ENCODE data around the gene PLCG2.
A peak's percentile ranks its signal among the peaks of the same experiment; 100 is the strongest.
"Not testable (repeated sequence)": the region's sequence is repeated elsewhere in the genome, so short reads cannot be mapped to it uniquely, and the experiment has no call there.

The PLCG2 gene

DNA sequence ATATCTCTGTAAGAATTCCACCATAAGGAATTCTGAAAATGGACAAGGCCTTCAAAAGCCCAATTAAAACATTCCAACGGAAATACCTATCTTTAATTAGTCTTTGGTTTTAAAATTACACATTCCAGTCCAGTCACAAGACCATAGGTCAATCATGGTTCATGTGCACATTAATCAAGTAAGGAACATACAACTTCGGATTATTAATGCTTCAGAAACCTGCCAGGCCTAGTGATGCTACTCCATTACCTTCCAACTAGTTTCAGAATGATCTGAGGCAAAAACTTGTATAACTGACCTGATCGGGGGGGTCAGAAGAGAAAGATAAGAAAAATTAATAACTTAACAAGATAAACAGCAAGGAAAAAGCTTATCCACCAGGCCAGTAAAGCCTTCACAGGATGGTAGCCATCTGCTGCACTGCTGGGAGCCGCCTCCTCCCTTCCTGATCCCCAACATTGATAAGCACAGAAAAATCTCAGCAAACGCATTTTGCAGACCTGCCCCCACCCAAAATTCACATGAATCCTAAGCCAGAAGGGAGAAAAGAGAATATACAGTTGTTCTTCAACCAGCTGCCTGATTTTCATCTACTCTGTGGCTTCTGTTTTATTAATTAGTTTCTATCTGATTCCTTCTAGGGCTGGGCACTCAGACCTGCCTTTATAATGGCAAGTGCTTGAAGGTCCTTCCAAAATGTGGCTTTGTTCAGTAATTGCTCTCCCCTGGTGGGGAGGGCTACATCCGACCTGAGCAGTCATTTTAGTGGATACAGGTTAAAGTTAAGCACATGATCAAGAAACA lies 226.1 kb downstream of the PLCG2 start:
- 90% methylated on average over 2 of the region's 6 CpGs for WGBS (ENCODE audit: insufficient coverage)
- CTCF ChIA-PET = no interaction called here

DNA sequence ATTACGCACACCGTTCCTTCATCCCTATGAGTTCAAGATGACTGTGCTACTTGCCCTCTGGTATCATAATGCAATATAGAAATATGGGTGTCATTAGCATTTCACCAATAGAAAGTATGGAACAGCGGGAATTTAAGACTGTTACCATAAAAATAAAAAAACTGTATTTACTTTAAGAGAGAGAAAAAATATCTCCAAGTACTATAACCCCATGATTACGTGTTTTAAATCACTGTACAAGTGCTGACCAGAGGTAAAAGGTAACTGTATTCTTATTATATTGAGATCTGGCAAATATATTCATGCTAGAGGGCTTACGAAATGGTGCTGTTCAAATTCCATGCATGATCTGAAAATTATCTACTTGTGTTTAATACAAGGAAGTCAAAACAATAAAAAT lies 226.9 kb downstream of the PLCG2 start:
- DNase-seq = no peak
- H3K9me3 ChIP-seq (ENCODE audit: control extremely low read depth in 1 of 5, control insufficient read depth in 4 of 5, insufficient read depth in 2 of 5, low read depth in 1 of 5, low read length in 4 of 5) = peaks cover 0 to 12% (median 8%) of the 10 kb centered on the region in 5 experiments
- peaks cover 0 to 24% (median 2%) of the 10 kb centered on the region in 4 experiments for H3K36me3 ChIP-seq (ENCODE audit: control insufficient read depth in 4 of 4, insufficient read depth in 4 of 4, low read length in 3 of 4)
- H3K4me1 ChIP-seq (ENCODE audit: control extremely low read depth in 1 of 4, control insufficient read depth in 4 of 4, insufficient read depth in 4 of 4, low read length in 3 of 4) = peaks cover 0 to 7% (median 2%) of the 10 kb centered on the region in 4 experiments
- H3K4me3 ChIP-seq (ENCODE audit: control insufficient read depth in 1 of 7, extremely low read depth in 1 of 7, insufficient read depth in 4 of 7, low read depth in 2 of 7, low read length in 6 of 7) = no peak overlapping the region
- ChIA-PET POLR2A (no interaction called here), CTCF (no interaction called here)
- no CpG with 5 or more reads among the region's 5 CpGs for WGBS (ENCODE audit: insufficient coverage)
- no peaks in the 10 kb centered on the region for H3K27me3 ChIP-seq (replicated peaks in 2 of 5; ENCODE audit: control insufficient read depth in 4 of 5, insufficient read depth in 5 of 5, low read length in 4 of 5)
- no peak overlapping the region for H3K27ac ChIP-seq (ENCODE audit: insufficient read depth in 1 of 2, low read depth in 1 of 2, low read length in 2 of 2, poor library complexity in 1 of 2, severe bottlenecking in 2 of 2)

More for the DNA sequence above, 226.1 kb downstream of the PLCG2 start:
- DNase-seq = no peak
- Histone ChIP-seq H3K27me3 (replicated peaks in 2 of 5; ENCODE audit: control insufficient read depth in 4 of 5, insufficient read depth in 5 of 5, low read length in 4 of 5) (no peaks in the 10 kb centered on the region), H3K4me1 (ENCODE audit: control extremely low read depth in 1 of 4, control insufficient read depth in 4 of 4, insufficient read depth in 4 of 4, low read length in 3 of 4) (peaks cover 0 to under 1% (median 0%) of the 10 kb centered on the region in 4 experiments), H3K36me3 (ENCODE audit: control insufficient read depth in 4 of 4, insufficient read depth in 4 of 4, low read length in 3 of 4) (peaks cover 0 to 25% (median 2%) of the 10 kb centered on the region in 4 experiments), H3K4me3 (ENCODE audit: control insufficient read depth in 1 of 7, extremely low read depth in 1 of 7, insufficient read depth in 4 of 7, low read depth in 2 of 7, low read length in 6 of 7) (no peak overlapping the region), H3K27ac (ENCODE audit: insufficient read depth in 1 of 2, low read depth in 1 of 2, low read length in 2 of 2, poor library complexity in 1 of 2, severe bottlenecking in 2 of 2) (no peak overlapping the region), H3K9me3 (ENCODE audit: control extremely low read depth in 1 of 5, control insufficient read depth in 4 of 5, insufficient read depth in 2 of 5, low read depth in 1 of 5, low read length in 4 of 5) (peaks cover 0 to 12% (median 8%) of the 10 kb centered on the region in 5 experiments)
- POLR2A ChIA-PET = no interaction called here

DNA sequence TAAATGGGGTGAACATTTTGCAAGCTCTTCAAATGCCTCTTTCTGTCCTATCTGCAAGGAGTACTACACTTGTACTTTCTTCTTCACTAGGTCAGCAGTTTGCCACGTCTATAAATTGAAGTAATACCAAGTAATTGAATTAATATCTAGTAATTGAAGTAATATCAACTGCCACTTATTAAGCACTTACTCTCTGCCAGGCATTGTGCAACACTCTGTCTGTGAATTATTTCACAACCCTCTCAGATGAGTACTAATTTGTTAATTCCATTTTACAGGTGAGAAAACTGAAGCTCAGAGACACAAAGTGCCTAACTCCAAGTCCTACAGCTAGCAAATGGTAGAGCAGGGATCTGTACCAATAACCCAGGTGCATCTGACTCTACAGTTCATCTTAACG lies 228.1 kb downstream of the PLCG2 start:
- no peak for DNase-seq
- POLR2A ChIA-PET = no interaction called here
- no peak overlapping the region for H3K4me3 ChIP-seq (ENCODE audit: control insufficient read depth in 1 of 7, extremely low read depth in 1 of 7, insufficient read depth in 4 of 7, low read depth in 2 of 7, low read length in 6 of 7)
- peaks cover 0 to 11% (median 4%) of the 10 kb centered on the region in 4 experiments for H3K4me1 ChIP-seq (ENCODE audit: control extremely low read depth in 1 of 4, control insufficient read depth in 4 of 4, insufficient read depth in 4 of 4, low read length in 3 of 4)
- H3K36me3 ChIP-seq (ENCODE audit: control insufficient read depth in 4 of 4, insufficient read depth in 4 of 4, low read length in 3 of 4) = peaks cover 0 to 23% (median 2%) of the 10 kb centered on the region in 4 experiments
- peaks cover 0 to 19% (median 8%) of the 10 kb centered on the region in 5 experiments for H3K9me3 ChIP-seq (ENCODE audit: control extremely low read depth in 1 of 5, control insufficient read depth in 4 of 5, insufficient read depth in 2 of 5, low read depth in 1 of 5, low read length in 4 of 5)
- no peaks in the 10 kb centered on the region for H3K27me3 ChIP-seq (replicated peaks in 2 of 5; ENCODE audit: control insufficient read depth in 4 of 5, insufficient read depth in 5 of 5, low read length in 4 of 5)
- WGBS (ENCODE audit: insufficient coverage) = 100% methylated on average over 1 of the region's 2 CpGs
- CTCF ChIA-PET = no interaction called here
- no peak overlapping the region for H3K27ac ChIP-seq (ENCODE audit: insufficient read depth in 1 of 2, low read depth in 1 of 2, low read length in 2 of 2, poor library complexity in 1 of 2, severe bottlenecking in 2 of 2)

DNA sequence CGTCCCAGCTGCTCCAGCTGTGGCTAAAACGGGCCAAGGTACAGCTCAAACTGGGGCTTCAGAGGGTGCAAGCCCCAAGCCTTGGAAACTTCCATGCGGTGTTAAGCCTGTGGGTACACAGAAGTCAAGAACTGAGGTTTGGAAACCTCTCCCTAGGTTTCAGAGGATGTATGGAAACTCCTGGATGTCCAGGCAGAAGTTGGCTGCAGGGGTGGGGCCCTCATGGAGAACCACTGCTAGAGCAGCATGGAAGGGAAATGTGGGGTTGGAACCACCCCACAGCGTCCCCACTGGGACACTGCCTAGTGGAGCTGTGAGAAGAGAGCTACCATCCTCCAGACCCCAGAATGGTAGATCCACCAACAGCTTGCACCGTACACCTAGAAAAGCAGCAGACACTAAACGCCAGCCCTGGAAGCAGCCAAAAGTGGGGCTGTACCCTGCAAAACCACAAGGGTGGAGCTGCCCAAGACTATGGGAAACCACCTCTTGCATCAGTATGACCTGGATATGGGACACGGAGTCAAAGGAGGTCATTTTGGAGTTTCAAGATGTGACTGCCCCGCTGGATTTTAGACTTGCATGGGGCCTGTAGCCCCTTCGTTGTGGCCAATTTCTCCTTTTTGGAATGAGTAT lies 230.0 kb downstream of the PLCG2 start:
- H3K9me3 ChIP-seq (ENCODE audit: control extremely low read depth in 1 of 5, control insufficient read depth in 4 of 5, insufficient read depth in 2 of 5, low read depth in 1 of 5, low read length in 4 of 5) = peaks cover 0 to 19% (median 8%) of the 10 kb centered on the region in 5 experiments
- ChIA-PET POLR2A (no interaction called here), CTCF (no interaction called here)
- H3K27me3 ChIP-seq (replicated peaks in 2 of 5; ENCODE audit: control insufficient read depth in 4 of 5, insufficient read depth in 5 of 5, low read length in 4 of 5) = no peaks in the 10 kb centered on the region
- DNase-seq = peak in 2 of 3 donors; percentile 6 to 11
- H3K4me3 ChIP-seq (ENCODE audit: control insufficient read depth in 1 of 7, extremely low read depth in 1 of 7, insufficient read depth in 4 of 7, low read depth in 2 of 7, low read length in 6 of 7) = no peak overlapping the region
- WGBS (ENCODE audit: insufficient coverage) = 100% methylated on average over 7 of the region's 9 CpGs
- peaks cover 0 to 11% (median 4%) of the 10 kb centered on the region in 4 experiments for H3K4me1 ChIP-seq (ENCODE audit: control extremely low read depth in 1 of 4, control insufficient read depth in 4 of 4, insufficient read depth in 4 of 4, low read length in 3 of 4)
- peaks cover 0 to 19% (median 2%) of the 10 kb centered on the region in 4 experiments for H3K36me3 ChIP-seq (ENCODE audit: control insufficient read depth in 4 of 4, insufficient read depth in 4 of 4, low read length in 3 of 4)
- no peak overlapping the region for H3K27ac ChIP-seq (ENCODE audit: insufficient read depth in 1 of 2, low read depth in 1 of 2, low read length in 2 of 2, poor library complexity in 1 of 2, severe bottlenecking in 2 of 2)

DNA sequence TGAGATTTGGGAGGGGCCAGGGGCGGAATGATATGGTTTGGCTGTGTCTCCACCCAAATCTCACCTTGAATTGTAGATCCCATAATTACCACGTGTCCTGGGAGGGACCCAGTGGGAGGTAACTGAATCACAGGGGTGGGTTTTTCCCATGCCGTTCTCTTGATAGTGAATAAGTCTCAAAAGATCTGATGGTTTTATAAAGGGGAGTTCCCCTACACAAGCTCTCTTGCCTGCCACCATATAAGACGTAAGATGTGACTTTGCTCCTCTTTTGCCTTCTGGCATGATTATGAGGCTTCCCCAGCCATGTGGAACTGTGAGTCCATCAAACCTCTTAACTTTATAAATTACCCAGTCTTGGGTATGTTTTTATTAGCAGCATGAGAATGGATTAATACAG lies 230.7 kb downstream of the PLCG2 start:
- WGBS (ENCODE audit: insufficient coverage) = 100% methylated on average over 1 of the region's 4 CpGs
- DNase-seq; H3K27ac ChIP-seq (ENCODE audit: insufficient read depth in 1 of 2, low read depth in 1 of 2, low read length in 2 of 2, poor library complexity in 1 of 2, severe bottlenecking in 2 of 2); H3K4me3 ChIP-seq (ENCODE audit: control insufficient read depth in 1 of 7, extremely low read depth in 1 of 7, insufficient read depth in 4 of 7, low read depth in 2 of 7, low read length in 6 of 7); H3K27me3 ChIP-seq (replicated peaks in 2 of 5; ENCODE audit: control insufficient read depth in 4 of 5, insufficient read depth in 5 of 5, low read length in 4 of 5); CTCF ChIA-PET; POLR2A ChIA-PET: not testable (repeated sequence)
- Histone ChIP-seq H3K9me3 (ENCODE audit: control extremely low read depth in 1 of 5, control insufficient read depth in 4 of 5, insufficient read depth in 2 of 5, low read depth in 1 of 5, low read length in 4 of 5) (peaks cover 0 to 19% (median 10%) of the 10 kb centered on the region in 5 experiments), H3K36me3 (ENCODE audit: control insufficient read depth in 4 of 4, insufficient read depth in 4 of 4, low read length in 3 of 4) (peaks cover 0 to 12% (median 2%) of the 10 kb centered on the region in 4 experiments), H3K4me1 (ENCODE audit: control extremely low read depth in 1 of 4, control insufficient read depth in 4 of 4, insufficient read depth in 4 of 4, low read length in 3 of 4) (peaks cover 0 to 11% (median 4%) of the 10 kb centered on the region in 4 experiments)

DNA sequence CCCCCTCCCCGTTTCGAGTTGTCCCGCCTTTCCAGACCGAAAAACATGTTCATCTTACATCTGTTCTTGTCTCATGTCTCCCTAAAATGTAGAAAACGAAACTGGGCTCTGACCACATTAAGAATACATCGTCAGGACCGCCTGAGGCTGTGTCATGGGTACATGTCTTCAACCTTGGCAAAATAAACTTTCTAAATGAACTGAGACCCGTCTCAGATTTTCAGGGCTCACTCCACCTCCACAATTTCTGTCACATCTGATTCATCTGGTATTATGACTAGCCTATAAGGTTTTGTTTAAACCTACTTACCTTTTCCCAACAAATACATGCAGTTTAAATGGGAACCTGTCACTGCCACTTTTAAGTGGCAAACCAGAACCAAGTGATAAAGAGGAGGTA lies 231.6 kb downstream of the PLCG2 start:
- CTCF ChIA-PET = no interaction called here
- peaks cover 0 to 11% (median 4%) of the 10 kb centered on the region in 4 experiments for H3K4me1 ChIP-seq (ENCODE audit: control extremely low read depth in 1 of 4, control insufficient read depth in 4 of 4, insufficient read depth in 4 of 4, low read length in 3 of 4)
- H3K4me3 ChIP-seq (ENCODE audit: control insufficient read depth in 1 of 7, extremely low read depth in 1 of 7, insufficient read depth in 4 of 7, low read depth in 2 of 7, low read length in 6 of 7) = peak overlapping the region in 6 of 7 experiments; percentile 50 to 84 (median 69)
- peaks cover 3 to 25% (median 15%) of the 10 kb centered on the region in 5 experiments for H3K9me3 ChIP-seq (ENCODE audit: control extremely low read depth in 1 of 5, control insufficient read depth in 4 of 5, insufficient read depth in 2 of 5, low read depth in 1 of 5, low read length in 4 of 5)
- H3K27me3 ChIP-seq (replicated peaks in 2 of 5; ENCODE audit: control insufficient read depth in 4 of 5, insufficient read depth in 5 of 5, low read length in 4 of 5) = peaks cover 0 to 3% (median 0%) of the 10 kb centered on the region in 5 experiments
- peak overlapping the region in 1 of 2 experiments; percentile 19 for H3K27ac ChIP-seq (ENCODE audit: insufficient read depth in 1 of 2, low read depth in 1 of 2, low read length in 2 of 2, poor library complexity in 1 of 2, severe bottlenecking in 2 of 2)
- WGBS (ENCODE audit: insufficient coverage) = 96% methylated on average over 7 of the region's 8 CpGs
- POLR2A ChIA-PET = no interaction called here
- H3K36me3 ChIP-seq (ENCODE audit: control insufficient read depth in 4 of 4, insufficient read depth in 4 of 4, low read length in 3 of 4) = peaks cover 0 to 12% (median 2%) of the 10 kb centered on the region in 4 experiments
- DNase-seq = no peak

DNA sequence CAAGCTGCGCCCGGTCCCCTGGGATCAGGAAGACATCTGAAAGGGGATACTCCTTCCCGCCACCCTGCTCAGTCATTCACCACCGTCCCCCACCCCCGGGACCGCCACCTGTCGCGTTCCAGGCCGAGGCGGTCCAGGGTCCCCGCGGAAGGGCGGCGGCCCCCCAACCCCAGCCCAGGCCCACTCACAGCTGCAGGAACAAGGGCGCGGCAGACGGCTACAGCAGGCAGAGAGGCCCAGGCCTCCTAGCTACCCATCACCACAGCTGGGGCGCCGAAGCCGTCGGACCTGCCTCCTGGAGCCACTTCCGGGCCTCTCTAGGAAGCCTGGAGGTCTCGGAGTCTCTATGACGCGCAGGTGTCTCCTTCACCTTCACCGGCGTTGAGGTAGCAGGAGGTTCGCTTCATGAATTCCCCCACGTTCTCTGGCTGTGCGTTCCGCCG lies 232.1 kb downstream of the PLCG2 start, which contains the start of gene SDR42E1:
TSS of gene SDR42E1 (minus strand) at position 272 of the 443 bp plus-strand sequence. CDS start 10,612 bp downstream, outside the sequence.
- peaks cover 0 to 11% (median 4%) of the 10 kb centered on the region in 4 experiments for H3K4me1 ChIP-seq (ENCODE audit: control extremely low read depth in 1 of 4, control insufficient read depth in 4 of 4, insufficient read depth in 4 of 4, low read length in 3 of 4)
- H3K27me3 ChIP-seq (replicated peaks in 2 of 5; ENCODE audit: control insufficient read depth in 4 of 5, insufficient read depth in 5 of 5, low read length in 4 of 5) = peaks cover 0 to 3% (median 0%) of the 10 kb centered on the region in 5 experiments
- peaks cover 3 to 25% (median 15%) of the 10 kb centered on the region in 5 experiments for H3K9me3 ChIP-seq (ENCODE audit: control extremely low read depth in 1 of 5, control insufficient read depth in 4 of 5, insufficient read depth in 2 of 5, low read depth in 1 of 5, low read length in 4 of 5)
- peak; percentile 48 to 64 (median 55) for DNase-seq
- WGBS (ENCODE audit: insufficient coverage) = 10% methylated on average over 31 of the region's 32 CpGs
- peaks cover 0 to 12% (median 2%) of the 10 kb centered on the region in 4 experiments for H3K36me3 ChIP-seq (ENCODE audit: control insufficient read depth in 4 of 4, insufficient read depth in 4 of 4, low read length in 3 of 4)
- ChIA-PET POLR2A (no interaction called here), CTCF (no interaction called here)
- H3K4me3 ChIP-seq (ENCODE audit: control insufficient read depth in 1 of 7, extremely low read depth in 1 of 7, insufficient read depth in 4 of 7, low read depth in 2 of 7, low read length in 6 of 7) = peak within 1 kb of the TSS; percentile 37 to 84 (median 66)
- peak within 1 kb of the TSS in 1 of 2 experiments; percentile 19 for H3K27ac ChIP-seq (ENCODE audit: insufficient read depth in 1 of 2, low read depth in 1 of 2, low read length in 2 of 2, poor library complexity in 1 of 2, severe bottlenecking in 2 of 2)

Data from common myeloid progenitor, CD34-positive (primary cell).